HG02938 (cell line): ENCODE results near the gene SLC26A6.

ENCODE experiments used
- ATAC-seq: cut with Tn5 transposase; IDR thresholded peaks from one replicate; pipeline ENCODE4 v1.9.1; 2021; ENCODE audit warnings: mild to moderate bottlenecking, moderate library complexity; ENCODE audit not compliant: unreplicated experiment

The SLC26A6 gene

GRCh38 chr3:48633743-48634142, 1.5 kb downstream of the SLC26A6 start:
- ATAC-seq = no peak

DNA sequence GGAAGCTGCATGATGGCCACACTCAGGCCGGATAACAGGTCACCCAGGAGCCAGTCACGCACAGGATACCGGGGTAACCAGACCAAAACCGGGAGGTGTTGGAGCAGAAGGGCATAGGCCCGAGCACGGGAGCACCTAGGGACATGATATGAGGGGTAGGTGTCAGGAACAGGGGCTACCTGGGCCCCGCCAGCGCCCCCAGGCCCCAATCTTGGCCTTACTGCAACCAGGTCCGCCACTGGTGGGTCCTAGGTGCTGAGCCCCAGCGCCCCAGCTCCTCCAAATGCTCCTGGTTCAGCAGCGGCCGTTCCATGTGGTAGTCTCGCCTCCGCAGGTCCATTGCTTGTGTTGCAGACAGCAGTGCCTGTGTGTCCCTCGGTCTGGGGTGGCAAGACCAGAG, 2.0 kb downstream of the SLC26A6 start:
- no peak for ATAC-seq

- no peak for ATAC-seq
These were observed 3.5 kb downstream of the SLC26A6 start for GRCh38 chr3:48631516-48632448.

DNA sequence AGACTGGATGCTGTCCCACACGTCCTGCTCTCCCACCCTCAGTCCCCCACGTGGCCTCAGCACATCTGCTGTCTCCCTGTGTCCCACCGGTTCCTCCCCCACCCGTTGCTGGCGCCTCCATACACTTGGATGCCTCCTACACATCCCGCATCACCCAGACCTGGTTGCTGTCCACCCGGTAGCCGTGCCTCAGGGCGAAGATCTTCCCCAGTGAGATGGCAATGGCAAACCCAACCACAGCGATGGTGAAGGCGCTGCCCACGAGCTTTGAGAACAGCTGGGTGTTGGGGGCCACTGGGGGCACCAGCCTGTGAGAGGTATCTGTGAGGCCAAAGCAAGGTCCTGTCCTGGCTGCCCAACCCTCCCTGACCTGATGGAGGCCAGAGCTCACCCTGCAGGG, 4.4 kb downstream of the SLC26A6 start:
- no peak for ATAC-seq

DNA sequence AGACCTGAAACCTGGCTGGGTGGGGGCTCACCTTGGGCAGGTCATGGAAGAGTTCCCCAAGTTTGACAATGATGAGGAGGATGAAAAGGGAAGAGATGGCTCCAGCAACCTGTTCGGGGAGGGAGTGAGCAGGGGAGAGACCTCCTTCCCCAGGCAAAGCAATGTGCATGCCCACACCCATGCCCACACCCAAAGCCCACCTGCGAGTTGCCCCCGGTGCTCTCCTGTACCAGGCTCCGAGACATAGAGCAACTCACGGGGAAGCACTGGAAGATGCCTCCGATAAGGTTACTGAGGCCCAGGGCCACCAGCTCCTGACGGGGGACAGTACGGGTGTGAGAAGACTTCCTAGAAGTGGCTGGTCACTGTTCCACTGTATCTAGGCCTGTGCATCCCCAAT, 4.9 kb downstream of the SLC26A6 start:
- ATAC-seq = no peak

DNA sequence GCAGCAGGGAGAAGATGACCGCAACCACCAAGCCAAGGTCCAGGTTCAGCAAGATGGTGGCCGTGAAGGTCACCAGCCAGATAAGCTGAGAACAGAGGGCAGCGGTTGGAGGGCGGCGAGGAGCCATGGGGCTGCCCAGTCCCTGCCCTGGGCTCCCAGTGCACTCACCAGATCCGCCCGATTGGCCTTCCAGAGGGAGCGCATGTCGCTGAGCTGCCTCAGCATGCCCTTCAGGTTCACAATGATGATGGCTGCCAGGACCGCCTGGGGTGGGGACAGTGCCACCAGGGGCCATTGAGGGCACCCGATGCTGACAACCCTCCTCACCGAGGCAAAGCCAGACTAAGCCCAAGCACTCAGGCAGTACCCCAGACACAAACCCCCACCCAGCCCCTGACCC, 5.4 kb downstream of the SLC26A6 start:
- no peak for ATAC-seq

DNA sequence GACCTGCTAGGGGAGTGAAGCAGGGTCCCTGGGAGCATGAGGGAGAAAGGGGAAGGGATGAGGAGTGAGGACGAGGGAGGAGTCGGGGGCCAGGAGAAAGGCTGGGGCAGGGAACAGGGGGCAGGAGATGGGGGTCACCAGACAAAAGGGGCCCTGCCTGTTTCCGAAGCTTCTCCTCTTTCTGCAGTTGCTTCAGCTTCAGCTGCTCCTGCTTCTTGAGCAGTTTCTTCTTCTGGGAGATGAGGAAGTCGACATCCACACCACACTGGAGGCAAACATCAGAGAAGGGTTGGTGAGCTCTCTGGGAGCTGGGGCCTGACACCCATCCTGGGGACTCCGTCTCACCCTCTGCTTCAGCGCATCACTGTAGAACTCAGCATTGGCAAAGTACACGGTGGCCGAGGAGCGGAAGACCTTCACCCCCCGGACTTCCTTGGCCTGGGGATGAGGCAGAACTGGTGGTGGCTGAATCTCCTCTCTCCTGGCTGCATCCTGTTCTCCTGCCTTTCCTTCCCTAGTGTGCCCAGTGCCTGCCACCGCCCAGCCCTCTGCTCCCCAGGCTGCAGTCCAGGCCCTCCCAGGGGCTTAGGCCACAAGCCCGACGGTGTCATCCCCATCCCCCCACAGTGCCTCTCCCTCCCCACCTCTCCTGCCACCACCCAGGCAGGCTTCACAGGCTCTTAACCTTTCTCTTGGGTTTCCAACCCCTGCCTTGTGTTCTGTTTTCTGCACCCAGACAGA, 6.8 kb downstream of the SLC26A6 start:
- ATAC-seq = no peak

- no peak for ATAC-seq
These were observed 9.7 kb downstream of the SLC26A6 start for GRCh38 chr3:48625600-48625999.

- ATAC-seq = no peak
These were observed 10.5 kb downstream of the SLC26A6 start for GRCh38 chr3:48624767-48625166.

DNA sequence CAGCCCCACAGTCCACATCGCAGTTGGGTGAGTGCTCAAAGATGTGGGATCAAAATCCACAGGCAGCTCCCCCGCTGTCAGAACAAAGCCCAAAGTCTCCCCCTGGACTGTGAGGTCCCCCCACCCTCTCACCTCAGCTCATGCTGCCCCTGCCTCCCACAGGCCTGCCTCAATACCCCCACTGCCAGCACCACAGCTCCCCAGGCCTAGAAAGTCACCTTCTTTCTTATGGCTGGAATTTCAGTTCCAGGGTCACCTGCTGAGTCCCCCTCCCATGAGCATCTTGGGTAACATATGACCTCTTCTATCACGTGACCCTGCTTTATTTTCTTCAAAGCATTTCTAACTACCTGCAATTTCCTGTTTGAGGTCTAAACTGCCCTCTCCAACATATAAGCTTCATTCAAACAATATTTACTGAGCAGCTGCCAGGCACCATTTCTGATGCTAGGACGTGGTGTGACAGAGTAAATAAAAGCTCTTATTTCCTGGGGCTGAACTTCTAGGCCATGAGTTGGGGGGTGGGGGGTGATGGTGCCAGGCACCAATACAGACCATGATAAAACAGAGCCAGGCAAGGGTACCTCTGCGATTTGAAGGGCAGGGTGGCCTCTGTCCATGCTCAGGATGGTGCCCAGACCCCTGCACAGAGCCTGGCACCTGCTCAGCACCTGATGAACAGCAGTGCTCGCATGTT, 11.3 kb downstream of the SLC26A6 start:
- ATAC-seq = no peak

DNA sequence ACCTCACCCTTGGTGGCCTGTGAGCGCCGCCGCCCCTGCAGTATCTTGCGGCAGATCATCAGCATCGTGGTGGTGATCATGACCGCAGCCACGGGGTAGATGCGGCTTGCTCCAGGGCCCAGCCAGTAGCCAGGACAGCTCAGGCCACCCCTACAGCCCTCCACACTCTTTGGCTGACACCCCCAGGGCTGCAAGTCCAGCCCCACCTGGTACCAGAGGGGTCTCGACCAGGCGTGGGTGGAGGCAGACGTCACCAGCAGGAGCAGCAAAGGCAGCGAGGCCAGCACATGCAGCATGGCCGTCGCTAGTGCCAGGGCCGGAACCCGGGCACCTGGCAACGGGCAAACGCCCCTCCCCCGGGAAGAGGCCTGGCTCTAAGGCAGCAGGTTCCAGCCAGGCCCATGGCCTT, 13.8 kb downstream of the SLC26A6 start, which contains the start of gene TMEM89:
Gene TMEM89, minus strand, starts transcription at position 309 of the 409 bp plus-strand sequence. Its CDS starts 13 bp downstream, at position 296.
- ATAC-seq = no peak

DNA sequence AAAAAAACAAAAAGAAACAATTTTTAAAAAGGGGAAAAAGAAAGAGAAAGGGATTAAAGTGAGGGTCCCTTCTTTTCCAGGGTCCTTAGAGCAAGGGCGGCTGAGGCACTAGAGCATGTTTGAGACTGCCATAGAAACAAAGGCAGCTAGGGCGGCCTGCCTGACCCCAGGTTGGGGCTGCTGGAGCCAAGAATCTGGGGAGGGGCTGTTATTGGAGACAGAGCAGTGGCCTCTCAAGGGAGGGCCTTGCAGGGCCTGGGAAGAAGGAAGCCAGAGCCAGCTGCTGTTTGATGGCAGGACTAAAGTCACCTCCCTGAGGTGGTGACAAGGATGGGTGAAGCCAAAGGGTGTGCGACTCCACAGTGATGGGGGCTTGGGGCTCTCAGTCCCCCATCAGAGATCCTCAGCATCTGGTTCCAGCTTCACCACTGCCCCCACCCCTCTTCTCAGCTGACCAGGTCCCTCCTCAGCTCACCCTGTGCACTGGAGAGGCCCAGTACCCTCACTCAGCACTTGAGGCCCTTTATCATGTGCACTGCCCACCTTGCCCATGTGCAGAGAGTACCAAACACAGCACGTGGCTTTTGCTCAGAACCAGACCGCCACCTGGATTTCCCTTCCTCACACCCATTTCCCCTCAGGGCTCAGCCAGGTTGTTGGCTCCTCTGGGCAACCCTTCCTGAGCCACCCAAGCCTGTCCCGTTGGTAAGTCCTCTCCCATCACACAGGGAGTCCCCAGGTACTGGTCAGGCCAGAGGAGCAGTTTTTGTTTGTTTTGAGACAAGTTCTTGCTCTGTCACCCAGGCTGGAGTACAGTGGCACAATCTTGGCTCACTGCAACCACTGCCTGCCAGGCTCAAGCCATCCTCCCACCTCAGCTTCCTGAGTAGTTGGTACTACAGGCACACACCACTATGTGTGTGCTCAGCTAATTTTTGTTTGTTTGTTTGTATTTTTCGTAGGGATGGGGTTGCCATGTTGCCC, 15.4 kb downstream of the SLC26A6 start:
- no peak for ATAC-seq

DNA sequence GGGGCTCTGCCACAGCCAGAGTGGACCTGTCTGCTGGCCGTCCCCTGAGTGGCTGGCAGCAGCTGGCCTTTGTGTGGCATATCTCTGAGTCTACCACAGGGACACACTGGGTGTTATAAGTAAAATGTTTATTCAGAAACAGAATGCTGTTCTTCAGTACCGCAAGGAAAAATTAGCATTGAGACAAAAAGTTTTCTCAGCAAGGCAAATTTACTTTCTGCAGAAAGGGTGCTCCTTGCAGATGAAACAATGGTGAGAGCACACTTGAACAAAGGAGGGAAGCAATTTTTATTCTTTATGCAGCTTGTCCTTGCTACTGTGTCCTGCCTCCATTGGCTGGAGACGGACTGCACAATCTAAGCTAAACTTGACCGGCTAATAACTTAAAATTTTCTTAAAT, 17.7 kb downstream of the SLC26A6 start:
- no peak for ATAC-seq

- ATAC-seq = no peak
These were observed 21.2 kb downstream of the SLC26A6 start for GRCh38 chr3:48614044-48614443.

- ATAC-seq = no peak
These were observed 23.0 kb downstream of the SLC26A6 start for GRCh38 chr3:48612309-48612708.

DNA sequence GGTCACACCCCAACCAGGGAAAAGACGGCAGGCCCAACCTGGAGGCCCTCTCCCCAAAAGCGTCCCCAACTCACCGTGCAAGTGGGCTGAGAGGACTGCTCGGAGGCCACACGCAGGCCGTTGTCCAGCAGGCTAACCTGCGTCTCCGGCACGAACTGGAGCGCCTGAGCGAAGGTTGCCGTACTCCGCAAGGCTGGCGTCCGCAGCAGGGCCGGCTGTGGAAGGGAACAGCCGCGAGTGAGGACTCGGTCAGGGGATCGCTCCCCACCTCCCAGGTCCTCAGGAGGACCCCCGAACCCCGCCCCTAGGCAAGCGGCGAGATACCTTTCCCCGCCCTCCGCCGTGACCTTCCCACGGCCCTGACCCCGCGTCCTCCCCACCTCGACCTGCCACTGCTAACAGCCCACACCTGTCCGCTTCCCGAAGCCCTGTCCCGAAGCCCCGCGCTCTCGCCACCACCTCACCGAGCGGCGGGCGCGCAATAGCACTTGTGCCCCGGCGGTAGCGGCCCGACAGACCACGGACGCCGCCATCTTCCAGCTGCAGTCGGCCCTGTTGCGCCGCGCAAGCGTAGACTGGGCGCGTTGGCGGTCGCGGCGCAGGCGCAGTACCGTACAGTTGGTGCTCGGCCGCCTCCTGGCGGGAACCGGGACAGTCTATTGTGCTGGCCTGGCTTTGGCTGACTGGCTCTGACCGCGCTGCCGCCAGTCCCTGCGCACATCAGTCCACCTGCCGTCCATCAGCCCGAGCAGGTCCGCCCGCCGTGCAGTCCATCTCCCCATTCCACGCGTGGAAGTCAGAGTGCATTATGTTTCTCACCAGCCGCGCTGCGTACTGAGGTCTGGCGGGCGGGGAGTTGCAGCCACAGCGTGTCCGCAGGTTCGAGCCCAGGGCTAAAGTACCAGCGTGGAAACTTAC, 25.9 kb downstream of the SLC26A6 start, which contains the start of gene UQCRC1:
Gene UQCRC1, minus strand, starts transcription at position 559 of the 918 bp plus-strand sequence. Its CDS starts 26 bp downstream, at position 533.
- ATAC-seq = peak; percentile 95

- no peak for ATAC-seq
These were observed 27.7 kb downstream of the SLC26A6 start for GRCh38 chr3:48607519-48607918.

DNA sequence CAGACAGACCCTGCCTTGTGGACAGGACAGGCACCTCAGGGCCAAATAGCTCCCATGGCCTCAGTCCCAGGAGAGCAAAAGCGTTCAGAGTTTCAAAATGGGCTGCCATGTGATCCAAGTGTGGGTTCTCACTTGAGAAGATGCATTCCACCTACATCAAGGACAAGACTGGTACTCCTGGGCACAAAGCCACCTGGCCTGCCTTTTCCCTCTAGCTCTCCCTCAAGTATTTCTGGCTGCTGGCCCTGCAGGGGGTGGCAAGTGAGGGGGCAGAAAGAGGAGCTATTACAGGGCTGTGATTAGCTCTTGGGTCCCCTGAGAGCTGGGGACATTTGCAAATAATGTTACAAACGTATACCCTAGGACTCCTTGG, 33.7 kb downstream of the SLC26A6 start:
- no peak for ATAC-seq
